D341Med (cell line): Measurements from ENCODE around the gene OR10A3.

Experiments
- DNase-seq: peaks from one replicate; pipeline ENCODE4 v3.0.0; 2012; ENCODE audit warnings: low spot score

The OR10A3 gene

DNA sequence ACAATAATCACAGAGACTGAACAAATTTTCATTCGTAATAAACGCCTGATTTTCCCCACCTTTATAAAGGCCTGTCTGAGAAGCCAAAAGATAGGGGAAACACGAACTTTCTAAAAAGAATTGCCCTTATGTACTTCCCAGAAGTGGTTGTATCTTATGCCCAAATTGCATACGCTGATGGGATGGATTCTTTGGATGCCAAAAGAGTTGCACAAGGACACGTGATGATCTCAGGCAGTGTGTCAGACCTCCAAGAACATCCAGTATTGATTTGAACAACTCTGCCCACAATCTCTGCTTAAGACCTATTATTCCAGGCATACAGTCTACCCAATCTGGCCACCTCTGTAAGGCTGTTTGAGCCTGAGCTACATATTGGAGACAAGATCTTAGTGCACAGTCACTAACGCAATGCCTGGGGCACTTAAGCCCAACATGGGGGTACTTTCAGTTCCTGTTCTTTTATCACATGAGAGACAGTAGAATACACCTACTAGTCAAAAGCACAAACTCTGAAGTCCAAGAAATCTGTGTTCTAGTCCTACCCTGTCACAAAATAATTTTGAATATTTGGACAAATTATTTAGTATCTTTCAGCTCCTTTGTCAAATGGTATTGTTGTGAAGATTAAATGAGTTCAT is 49.3 kb downstream of the OR10A3 start:
- DNase-seq, result no peak

DNA sequence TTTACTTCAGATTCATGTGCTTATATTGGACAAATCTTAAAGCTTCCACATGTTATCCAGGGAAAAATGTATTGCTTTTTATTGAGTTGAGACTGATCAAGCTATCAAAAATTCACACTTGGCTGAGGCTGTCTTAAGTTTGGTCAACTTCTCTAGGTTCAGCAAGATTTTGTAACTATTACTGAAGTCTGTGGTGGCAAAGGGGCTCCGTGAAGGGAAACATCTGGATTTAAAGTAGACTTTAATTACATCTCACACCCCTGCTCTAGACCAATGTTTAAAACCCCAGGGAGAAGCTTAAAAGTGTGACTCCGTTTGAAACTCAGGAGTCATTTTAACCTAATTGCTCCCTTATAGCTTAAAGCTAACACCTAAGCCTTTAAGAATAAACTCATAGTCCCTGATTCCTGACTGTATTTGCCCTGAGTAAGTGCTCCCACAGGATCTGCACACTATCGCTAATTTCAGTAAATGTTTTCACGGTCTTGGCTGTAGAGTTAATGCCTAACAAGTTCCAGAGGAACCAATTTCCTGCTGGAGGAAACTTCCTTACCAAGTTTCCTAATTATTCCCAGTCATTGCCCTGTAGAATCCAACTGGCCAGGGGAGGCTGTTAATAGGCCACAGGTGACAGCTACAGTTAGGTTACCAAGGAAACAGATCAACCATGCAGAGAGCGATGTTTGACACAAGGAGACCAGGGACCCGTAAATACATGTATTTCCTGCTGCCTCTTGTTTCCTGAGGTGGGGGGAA is 50.9 kb downstream of the OR10A3 start:
- no peak for DNase-seq

DNA sequence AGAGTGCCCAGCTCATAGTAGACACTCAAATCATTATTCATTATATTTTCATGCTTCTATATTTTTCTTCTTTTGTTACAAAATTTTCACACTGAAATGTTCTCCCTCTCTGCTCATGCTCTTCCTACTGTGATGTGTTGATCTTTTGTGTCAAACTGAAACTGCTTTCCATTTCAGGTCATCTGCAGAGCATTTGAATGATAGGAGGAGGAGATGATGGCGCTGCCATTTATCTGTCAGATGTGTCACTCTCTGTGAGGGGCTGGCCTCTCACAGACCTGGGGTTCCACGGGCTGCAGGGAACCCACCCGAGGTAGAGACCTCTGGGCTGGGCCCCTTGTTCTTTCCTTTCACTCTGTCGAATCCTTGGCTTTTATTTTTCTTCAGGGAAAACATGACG is 51.5 kb downstream of the OR10A3 start:
- DNase-seq, result no peak
